K562 (cell line): ENCODE data around the gene MRPL41. TPM values are rescaled to one million over a fixed set of nuclear protein-coding genes. Genes with fewer than 3 reads are reported as not detected.
"Not testable (repeated sequence)": the region's sequence is repeated elsewhere in the genome, so short reads cannot be mapped to it uniquely, and the experiment has no call there.

Experiments
- ATAC-seq: fragments of 200-7000 bp; cut with Tn5 transposase; 3 replicates; pipeline ENCODE4 v1.9.1; 2020; ENCODE audit warnings: moderate library complexity
- BruUV-seq: library from RNA; stranded (reverse); fragments of 400-500 nt; replicated peaks from 2 replicates; lab custom pipeline; 2021; lab: Mats Ljungman, UMichigan
- CTCF ChIA-PET: fragments of 300-600 bp; formaldehyde crosslinking; extraction: SDS; loops from one replicate; lab custom pipeline; 2021; ENCODE audit warnings: low intra/inter-chr PET ratio; lab: Yijun Ruan, JAX
- POLR2A ChIA-PET: fragments of 300-600, 350-650 bp; sonication (Branson Sonifier 250); formaldehyde crosslinking; extraction: SDS; loops from one replicate; lab custom pipeline; 2021; ENCODE audit warnings: antibody characterized with exemption, inconsistent platforms; lab: Yijun Ruan, JAX
- DNase-seq, 4 experiments: peaks; one replicate each; pipeline versions ENCODE4 v3.0.0 to v3.0.0-alpha.2; 2011 to 2018; ENCODE audit warnings: low spot score in 3 of 4, mixed read lengths in 3 of 4; ENCODE audit errors: extremely low read depth in 1 of 4
- FAIRE-seq: peaks from 2 replicates; lab custom pipeline; 2011; peaks lifted over from hg19 to GRCh38; lab: Jason Lieb, UNC
- H2AFZ ChIP-seq: 2 replicates; pipeline ENCODE4 v1.6.0; 2011; ENCODE audit warnings: low read depth, low read length, control low read depth, inconsistent platforms
- H3K27ac ChIP-seq: fragments of 200-600 bp; 3 replicates; pipeline ENCODE4 v1.8.0; 2011; ENCODE audit warnings: low read depth, mild to moderate bottlenecking, control low read depth, inconsistent platforms, low read length, moderate library complexity, mixed read lengths; ENCODE audit errors: extremely low read depth
- H3K27me3 ChIP-seq, 2 experiments: fragments of 300-600 bp in 1 of 2; 2 replicates in 1 of 2; 3 replicates in 1 of 2; pipeline versions ENCODE4 v1.6.0 to v1.8.0; 2011; ENCODE audit warnings: inconsistent platforms in 2 of 2, low read length in 2 of 2, mild to moderate bottlenecking in 1 of 2, mixed read lengths in 1 of 2, moderate library complexity in 1 of 2; ENCODE audit not compliant: control insufficient read depth in 2 of 2, insufficient read depth in 2 of 2
- H3K36me3 ChIP-seq: fragments of 300-600 bp; 3 replicates; pipeline ENCODE4 v1.8.0; 2011; ENCODE audit warnings: mild to moderate bottlenecking, low read length, inconsistent platforms; ENCODE audit not compliant: control insufficient read depth, insufficient read depth
- H3K4me1 ChIP-seq, 2 experiments: fragments of 200-600 bp in 1 of 2; replicated peaks in 1 of 2; 2 replicates in 1 of 2; 3 replicates in 1 of 2; pipeline versions ENCODE4 v1.5.1 to v1.8.0; 2011; ENCODE audit warnings: inconsistent platforms in 2 of 2, low read length in 2 of 2, mild to moderate bottlenecking in 1 of 2, mixed read lengths in 1 of 2, moderate library complexity in 1 of 2; ENCODE audit not compliant: control insufficient read depth in 2 of 2, insufficient read depth in 2 of 2
- H3K4me2 ChIP-seq: 2 replicates; pipeline ENCODE4 v1.6.1; 2011; ENCODE audit warnings: low read length, control low read depth, inconsistent platforms, mixed read lengths; ENCODE audit not compliant: insufficient read depth
- H3K4me3 ChIP-seq: fragments of 200-600 bp; sonication (generic), shearing (Covaris generic); 2 replicates; pipeline ENCODE4 v1.5.1; 2016; ENCODE audit warnings: control low read depth, inconsistent platforms
- H3K79me2 ChIP-seq: fragments of 200-600 bp; 3 replicates; pipeline ENCODE4 v1.8.0; 2011; ENCODE audit warnings: low read length, inconsistent platforms; ENCODE audit not compliant: control insufficient read depth, insufficient read depth
- H3K9ac ChIP-seq, 2 experiments: 2 replicates each; pipeline versions ENCODE4 v1.6.0 to v1.6.1; 2011; ENCODE audit warnings: low read depth in 2 of 2, low read length in 2 of 2, control low read depth in 1 of 2, inconsistent platforms in 1 of 2, mild to moderate bottlenecking in 1 of 2, mixed read lengths in 1 of 2; ENCODE audit not compliant: insufficient read depth in 1 of 2
- H3K9me1 ChIP-seq: one replicate; pipeline ENCODE4 v1.6.0; 2011; ENCODE audit warnings: inconsistent platforms, mild to moderate bottlenecking, low read length, moderate library complexity; ENCODE audit not compliant: control insufficient read depth, insufficient read depth
- H3K9me3 ChIP-seq: replicated peaks from 2 replicates; pipeline ENCODE4 v1.5.1; 2011; ENCODE audit warnings: low read depth, low read length, inconsistent platforms; ENCODE audit not compliant: control insufficient read depth, insufficient read depth
- H4K20me1 ChIP-seq: replicated peaks from 2 replicates; pipeline ENCODE4 v1.6.1; 2011; ENCODE audit warnings: low read length, inconsistent platforms, mixed read lengths; ENCODE audit not compliant: control insufficient read depth, insufficient read depth
- BHLHE40 ChIP-seq: IDR thresholded peaks from 2 replicates; pipeline ENCODE4 v1.6.1; 2011; ENCODE audit warnings: low read length, improper control_type of control experiment
- CEBPG ChIP-seq, 3 experiments: fragments of 200-800 bp in 1 of 3; sonication (Bioruptor generic) in 1 of 3; sonication (generic) in 1 of 3; formaldehyde crosslinking in 1 of 3; IDR thresholded peaks in 2 of 3; conservative IDR thresholded peaks in 1 of 3; 2 replicates each; pipeline versions ENCODE4 v1.6.1 to v1.8.0; 2016 to 2022; ENCODE audit warnings: missing compliant biosample characterization in 2 of 3, missing genetic modification characterization in 2 of 3, mild to moderate bottlenecking in 1 of 3, missing genetic modification reagents in 1 of 3
- FOSL1 ChIP-seq: fragments of 200-800 bp; sonication (Bioruptor generic); conservative IDR thresholded peaks from 2 replicates; pipeline ENCODE4 v1.6.1; 2016; ENCODE audit warnings: missing genetic modification characterization, missing compliant biosample characterization
- HEY1 ChIP-seq: fragments of 250-450 bp; sonication (Bioruptor Pico); IDR thresholded peaks from 2 replicates; pipeline ENCODE4 v1.5.0; 2020; ENCODE audit warnings: mild to moderate bottlenecking, moderate library complexity, borderline replicate concordance
- JUN ChIP-seq, 2 experiments: sonication (generic) in 1 of 2; formaldehyde crosslinking in 1 of 2; IDR thresholded peaks; 2 replicates each; pipeline versions ENCODE4 v1.6.1 to v1.8.0; 2012 to 2022; ENCODE audit warnings: borderline replicate concordance in 2 of 2, mild to moderate bottlenecking in 2 of 2, improper control_type of control experiment in 1 of 2, low read depth in 1 of 2, low read length in 1 of 2, missing genetic modification reagents in 1 of 2
- KDM1A ChIP-seq, 2 experiments: fragments of 450-650 bp; IDR thresholded peaks; 2 replicates each; pipeline ENCODE4 v1.6.1; 2016; ENCODE audit warnings: mild to moderate bottlenecking in 2 of 2
- MEF2D ChIP-seq: conservative IDR thresholded peaks from 2 replicates; pipeline ENCODE4 v1.6.1; 2016; ENCODE audit warnings: low read depth, missing genetic modification characterization, missing compliant biosample characterization
- PCBP2 ChIP-seq: fragments of 200-400 bp; formaldehyde crosslinking; IDR thresholded peaks from 2 replicates; pipeline ENCODE4 v1.6.1; 2018; ENCODE audit warnings: low read length, low read depth, mild to moderate bottlenecking, moderate library complexity; ENCODE audit not compliant: poor library complexity, severe bottlenecking
- WGBS: fragments of 100-300 bp; shearing (Covaris generic); methylation state at CpG from one replicate; pipeline ENCODE4 v1.1.6; 2016; ENCODE audit warnings: low coverage, mixed read lengths; ENCODE audit not compliant: insufficient coverage; ENCODE audit errors: missing lambda C conversion rate; 5-methylcytosine and 5-hydroxymethylcytosine counted together
- in situ Hi-C: fragments of 300-500 bp; cut with MboI; formaldehyde crosslinking; loops from 4 replicates; pipeline ENCODE4 v1.15.0; 2018; ENCODE audit warnings: inconsistent platforms, mixed read lengths
- intact Hi-C: fragments of 100-400 bp; cut with micrococcal nuclease; formaldehyde crosslinking; loops from 2 replicates; pipeline ENCODE4 v1.14.2; 2022
- polyA plus RNA-seq, 8 experiments: library from polyadenylated mRNA; depleted of rRNA in 4 of 8; stranded (reverse) in 5 of 8; unstranded in 3 of 8; fragments of >200 nt; fragmentation: Nextera tagmentation in 2 of 8; fragmentation: Illumina TruSeq in 1 of 8; extraction: Ambion mirVana in 2 of 8; extraction: Trizol in 1 of 8; gene quantifications; 2 replicates each; pipeline versions ENCODE4 v1.2.1 to v1.2.3, GENCODE V29; 2011 to 2014; ENCODE audit warnings: inconsistent platforms in 1 of 8, missing spikeins in 1 of 8
- total RNA-seq, 7 experiments: library from RNA; depleted of rRNA in 6 of 7; stranded (reverse); fragments of >200 nt in 6 of 7; fragmentation: Illumina TruSeq in 2 of 7; extraction: Trizol in 2 of 7; gene quantifications; 2 replicates each; pipeline versions ENCODE4 v1.2.1 to v1.2.3, GENCODE V29; 2011 to 2021; ENCODE audit warnings: low replicate concordance in 1 of 7

The MRPL41 gene
- total and polyA plus RNA-seq, 9 of the 15 experiments (the other 6 are each of a cell fraction or from before 2014, with no cell fraction given) = 2.6 to 259 (median 21.6) TPM

- TF ChIP-seq KDM1A (IDR thresholded peaks at IDR 0.05) (0 out of 4 replicates have a peak, but pooled peaks of 1 of the 2 experiments have one; percentile 20), JUN (CRISPR knock-in tag; IDR thresholded peaks at IDR 0.05; ENCODE audit: borderline replicate concordance) (peak; percentile 46; the same call in 1 of the 2 replicates), FOSL1 (peak; percentile 56), MEF2D (tag) (0 out of 2 replicates have a peak, but pooled peaks have one; percentile 45), CEBPG (CRISPR knock-in tag; IDR thresholded peaks at IDR 0.05) (peak; percentile 18; the same call in 1 of the 2 replicates)
- not testable (repeated sequence) for TF ChIP-seq JUN (IDR thresholded peaks at IDR 0.05; ENCODE audit: borderline replicate concordance, low read depth, low read length); CEBPG (tag; conservative IDR thresholded peaks at IDR 0.05 in 1 of 2, IDR thresholded peaks at IDR 0.05 in 1 of 2)
Observed at GRCh38 chr9:137518661-137519459, 32.8 kb upstream of the MRPL41 start (continued).

GRCh38 chr9:137519553-137519952 is 32.1 kb upstream of the MRPL41 start:
- FAIRE-seq (no peak), ATAC-seq (no peak), DNase-seq (no peak)
- Histone ChIP-seq H3K27me3 (no peaks in the 10 kb centered on the region), H4K20me1 (no peaks in the 10 kb centered on the region), H3K4me2 (no peak overlapping the region), H3K79me2 (no peaks in the 10 kb centered on the region), H3K9ac (peak overlapping the region in 1 of 2 experiments; percentile 48; a peak in 2 of 4 replicates), H3K36me3 (no peaks in the 10 kb centered on the region), H2AFZ (no peak overlapping the region), H3K9me3 (no peaks in the 10 kb centered on the region), H3K27ac (no peak overlapping the region), H3K4me3 (no peak overlapping the region), H3K4me1 (peaks cover 0 to 42% of the 10 kb centered on the region in 2 experiments; a peak in 3 of 5 replicates), H3K9me1 (no peaks in the 10 kb centered on the region)
- 40% methylated on average over 8 of the region's 10 CpGs for WGBS
- TF ChIP-seq HEY1 (CRISPR knock-in tag) (no peak), PCBP2 (no peak), BHLHE40 (peak; percentile 49)
- BruUV-seq = no TSS peak
- POLR2A ChIA-PET = no interaction called here
- in situ Hi-C loops (no loop called here), intact Hi-C loops (no loop called here)
- CTCF ChIA-PET = no interaction called here
